GM21367 (cell line): ENCODE results near the gene TMEM258.

Experiments used
- ATAC-seq: cut with Tn5 transposase; IDR thresholded peaks from one replicate; pipeline ENCODE4 v1.9.1; 2021; ENCODE audit not compliant: unreplicated experiment

TMEM258 gene

DNA sequence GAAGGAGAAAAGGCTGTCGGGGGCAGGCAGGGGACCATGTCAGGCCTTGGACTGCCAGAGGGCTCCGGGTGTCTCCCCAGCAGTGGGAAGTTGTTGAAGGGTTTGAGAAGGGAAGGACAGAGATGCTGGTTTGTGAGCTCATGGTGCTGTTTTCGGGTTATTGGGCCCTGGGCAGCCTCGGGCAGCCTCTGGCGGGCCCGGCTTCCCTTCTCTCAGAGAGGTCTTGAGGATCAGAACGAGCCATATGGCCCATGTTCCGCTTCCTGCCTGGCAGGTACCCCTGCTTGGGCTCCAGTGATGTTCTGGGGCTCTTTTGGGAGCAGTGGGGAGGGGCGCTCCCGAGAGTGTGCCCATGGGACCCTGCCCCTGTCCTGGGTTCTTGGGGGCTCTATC is 30.2 kb downstream of the TMEM258 start:
- no peak for ATAC-seq

DNA sequence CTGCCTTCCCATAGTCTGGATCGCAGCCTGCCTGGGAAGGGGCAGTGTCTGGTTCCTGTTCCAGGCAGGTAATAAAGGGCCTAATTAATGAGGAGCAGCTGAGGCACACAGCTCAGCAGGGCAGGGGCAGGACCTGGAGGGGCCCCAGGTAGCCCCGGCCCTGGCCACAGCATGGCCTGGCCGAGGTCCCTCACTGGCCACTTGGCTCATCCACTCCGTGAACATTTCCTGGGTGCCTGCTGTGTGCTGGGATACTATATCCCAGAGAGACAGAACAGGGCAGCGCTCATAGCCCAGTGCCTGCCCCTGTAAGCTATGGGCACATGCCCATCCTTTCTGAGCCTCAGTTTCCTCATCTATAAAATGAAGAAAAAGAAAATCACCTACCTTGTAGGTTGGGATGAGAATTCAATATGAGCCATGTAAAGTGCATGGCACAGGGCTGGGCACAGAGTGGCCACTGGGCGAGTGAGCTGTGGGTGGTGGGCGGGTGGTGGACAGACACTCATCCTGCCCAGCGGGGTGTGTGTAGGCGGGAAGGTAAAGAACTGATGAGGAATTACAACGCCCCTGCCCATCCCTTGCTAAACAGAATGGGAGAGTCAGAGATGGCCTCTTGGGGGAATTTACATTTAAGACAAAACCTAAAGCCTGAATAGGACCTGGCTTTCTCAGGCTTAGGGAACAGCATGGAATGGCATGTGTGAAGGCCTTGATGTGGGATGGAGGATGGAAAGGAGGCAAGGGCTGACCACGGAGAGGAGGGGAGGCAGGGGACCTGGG is 30.8 kb downstream of the TMEM258 start:
- ATAC-seq: no peak

DNA sequence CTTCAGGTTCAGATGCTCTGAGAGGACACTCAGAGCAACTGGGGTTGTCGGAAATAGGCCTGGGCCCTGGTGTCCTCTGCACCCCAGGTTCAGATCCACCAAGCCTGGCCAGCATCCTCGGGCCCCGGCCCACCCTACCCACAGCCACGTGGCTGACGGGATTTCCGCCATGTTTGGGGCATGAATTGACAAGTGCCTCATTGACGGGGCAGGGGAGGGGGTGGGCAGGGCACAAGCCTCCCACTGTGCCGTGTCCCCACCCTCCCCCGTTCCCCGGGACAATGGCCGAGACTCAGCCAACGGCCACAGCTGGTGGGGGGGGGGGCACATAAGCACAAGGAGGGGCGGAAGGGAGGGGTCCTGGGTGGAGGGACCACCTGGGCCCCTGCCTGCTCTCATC is 31.5 kb downstream of the TMEM258 start:
- ATAC-seq: no peak

DNA sequence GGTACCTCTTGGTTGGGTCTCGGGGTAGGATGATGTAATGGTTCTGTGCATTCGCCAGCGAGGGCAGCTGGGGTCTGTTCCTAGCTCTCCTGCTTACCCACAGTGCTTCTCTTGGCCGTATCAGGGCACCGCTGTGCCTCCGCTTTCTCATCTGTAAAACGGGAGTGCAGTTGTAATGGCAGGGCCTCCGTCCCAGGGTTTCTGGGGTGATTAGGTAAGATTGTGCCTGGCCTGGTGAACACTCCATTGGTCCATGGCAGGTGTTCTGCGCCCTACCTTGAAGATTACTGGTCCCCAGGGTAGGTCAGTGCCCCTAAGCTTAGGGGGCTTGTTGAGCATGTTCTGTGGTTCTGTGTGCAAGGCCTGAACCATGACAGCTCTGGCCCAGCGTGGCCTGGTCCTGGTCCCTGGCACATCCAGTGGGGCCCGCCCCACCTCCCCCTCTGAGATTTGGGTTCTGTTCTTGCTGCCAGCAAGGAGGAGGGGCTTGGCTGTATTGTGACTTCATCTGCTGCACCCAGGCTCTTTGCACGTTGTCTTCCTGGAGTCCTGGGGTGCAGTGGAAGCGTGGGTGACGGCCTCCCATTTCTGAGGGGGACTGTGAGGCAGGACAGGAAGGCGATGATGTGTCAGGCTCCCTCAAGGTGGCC is 35.1 kb downstream of the TMEM258 start:
- no peak for ATAC-seq

DNA sequence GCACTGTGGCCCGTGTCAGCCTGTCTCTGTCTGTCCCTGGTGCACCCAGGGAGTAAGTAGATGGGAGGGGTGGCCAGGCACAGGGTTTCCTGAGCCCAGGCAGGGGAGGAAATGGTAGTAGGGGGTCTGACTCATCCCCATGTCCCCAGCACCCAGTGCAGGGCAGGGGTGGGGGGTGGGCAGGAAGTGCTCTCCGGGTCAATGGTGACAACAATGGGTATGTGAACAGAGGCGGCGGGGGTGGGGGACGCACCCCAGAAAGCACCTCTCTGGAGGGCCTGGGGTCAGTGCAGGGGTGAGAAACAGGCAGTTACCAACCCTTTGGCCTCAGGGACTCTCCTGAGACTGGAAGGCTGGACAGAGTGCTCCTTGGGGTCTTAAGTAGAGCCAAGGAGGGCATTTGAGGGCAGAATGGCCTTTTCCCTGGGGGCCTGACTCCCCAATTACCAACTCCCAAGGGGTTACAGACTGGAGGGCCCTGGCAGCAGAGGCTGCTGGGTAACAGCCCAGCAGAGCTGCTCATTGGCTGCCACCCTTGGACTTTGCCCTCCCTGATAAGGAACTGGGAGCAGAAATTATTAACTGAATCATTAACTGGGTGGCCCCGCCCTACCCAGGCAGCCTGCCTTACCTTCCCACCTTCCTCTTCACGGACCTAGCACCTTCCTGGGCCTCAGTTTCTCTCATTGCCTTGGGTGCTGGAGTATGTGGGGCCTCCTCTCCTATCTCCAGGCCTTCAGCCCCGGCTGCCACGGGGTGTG is 35.8 kb downstream of the TMEM258 start:
- no peak for ATAC-seq

DNA sequence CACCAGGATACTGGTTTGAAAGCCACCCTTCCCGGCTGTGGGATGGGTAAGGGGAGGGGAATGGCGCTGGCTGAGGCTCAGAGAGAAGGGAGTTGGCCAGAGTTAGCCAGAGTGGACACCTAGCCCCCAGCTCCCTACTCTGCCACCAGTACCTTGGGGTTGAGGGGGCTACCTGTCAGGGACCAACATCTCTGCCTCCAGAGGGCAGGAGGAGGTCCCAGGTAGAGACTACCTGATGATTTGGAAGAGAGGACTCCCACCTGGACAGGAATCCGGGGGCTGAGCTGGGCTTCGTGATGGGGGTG is 36.3 kb downstream of the TMEM258 start:
- ATAC-seq: no peak

DNA sequence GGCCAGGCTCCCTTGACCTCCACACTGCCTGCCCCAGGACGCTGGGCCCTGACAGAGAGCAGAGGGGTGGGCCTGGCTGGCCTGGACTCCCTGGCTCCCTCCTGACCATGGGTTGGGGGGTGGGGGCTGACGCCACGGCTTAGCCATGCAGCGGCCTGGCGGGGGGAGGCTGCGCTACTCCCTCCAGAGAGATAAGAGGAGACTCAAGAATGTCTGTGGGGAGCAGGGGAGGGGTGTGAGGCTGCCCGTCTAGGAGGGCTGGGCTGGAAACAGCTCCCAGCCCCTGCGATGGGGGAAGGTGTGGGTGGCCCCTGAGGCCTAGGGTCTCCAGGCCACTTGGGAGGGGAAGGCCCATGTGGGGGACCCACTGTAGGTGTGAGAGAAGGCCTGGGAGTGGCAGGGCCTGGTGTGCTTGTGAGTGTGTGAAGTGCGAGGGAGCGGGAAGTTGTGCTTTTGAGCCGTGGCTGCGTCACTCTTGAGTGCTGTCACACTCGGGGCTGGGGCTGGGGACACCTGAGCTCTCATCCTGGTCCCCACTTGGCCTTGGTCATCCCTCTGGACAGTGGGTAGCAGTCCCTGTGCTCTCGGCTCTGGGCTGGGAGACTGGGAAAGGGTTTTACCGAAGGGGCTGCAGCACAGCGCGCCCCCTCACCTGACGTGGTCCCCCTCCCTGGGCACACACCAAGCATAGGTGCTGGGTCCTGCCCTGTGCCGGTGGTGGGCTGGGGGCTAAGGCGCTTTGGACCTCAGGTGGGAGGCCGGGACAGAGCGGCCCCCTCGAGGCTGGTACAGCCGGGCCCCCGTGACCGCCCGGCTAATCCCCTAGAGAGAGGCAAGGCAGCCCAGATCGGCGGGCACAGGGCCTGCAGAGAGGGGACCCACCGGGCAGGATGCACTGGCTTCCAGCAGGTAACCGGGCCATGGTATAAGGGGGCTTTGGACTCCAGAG is 37.6 kb downstream of the TMEM258 start:
- no peak for ATAC-seq

DNA sequence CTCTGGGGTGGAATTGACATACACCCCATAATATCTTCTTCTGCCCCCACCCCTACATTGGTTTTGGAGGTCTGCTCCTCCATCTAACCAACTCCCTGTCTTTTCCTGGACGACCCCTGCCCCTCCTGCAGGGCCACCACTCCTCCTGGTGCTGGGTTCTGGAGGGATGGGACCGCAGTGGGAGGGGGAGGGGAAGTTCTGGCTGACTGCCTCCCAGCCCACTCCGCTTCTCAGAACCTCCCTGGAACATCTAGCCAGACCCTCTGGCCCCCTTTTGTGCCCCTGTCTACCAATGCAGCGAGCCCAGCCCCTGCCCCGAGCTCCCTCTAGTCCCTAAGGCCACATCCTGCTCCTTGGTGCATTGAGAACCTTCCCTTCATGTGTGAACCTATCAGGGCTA is 38.7 kb downstream of the TMEM258 start:
- ATAC-seq: no peak

DNA sequence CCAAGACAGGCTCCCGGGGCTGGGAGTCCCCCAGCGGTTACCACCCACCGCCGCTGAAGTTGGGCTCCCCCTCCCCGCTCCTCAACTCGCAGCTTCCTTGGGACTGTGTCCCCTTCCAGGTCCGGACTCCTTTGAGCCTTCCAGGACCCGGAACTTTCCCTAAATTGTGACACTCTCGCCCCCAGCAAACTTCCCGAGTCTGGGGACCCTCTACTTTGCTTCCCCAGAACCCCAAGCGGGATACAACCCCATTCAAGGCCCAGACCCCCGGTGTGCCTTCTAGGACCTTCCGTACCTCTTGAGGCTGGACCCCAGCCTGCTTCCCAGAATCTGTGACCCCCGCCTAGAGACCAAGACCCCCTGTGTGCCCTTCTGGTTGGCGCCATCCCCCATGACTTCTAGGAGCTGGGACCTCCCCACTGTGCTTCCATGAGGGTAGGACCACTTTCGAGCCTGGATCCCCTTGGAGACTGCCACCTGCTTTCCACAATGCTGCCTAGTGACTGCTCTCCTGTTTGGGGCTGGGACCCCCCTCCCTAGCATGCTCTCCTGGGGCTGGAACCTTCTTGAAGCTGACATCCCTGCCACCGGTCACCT is 39.4 kb downstream of the TMEM258 start:
- ATAC-seq: no peak

DNA sequence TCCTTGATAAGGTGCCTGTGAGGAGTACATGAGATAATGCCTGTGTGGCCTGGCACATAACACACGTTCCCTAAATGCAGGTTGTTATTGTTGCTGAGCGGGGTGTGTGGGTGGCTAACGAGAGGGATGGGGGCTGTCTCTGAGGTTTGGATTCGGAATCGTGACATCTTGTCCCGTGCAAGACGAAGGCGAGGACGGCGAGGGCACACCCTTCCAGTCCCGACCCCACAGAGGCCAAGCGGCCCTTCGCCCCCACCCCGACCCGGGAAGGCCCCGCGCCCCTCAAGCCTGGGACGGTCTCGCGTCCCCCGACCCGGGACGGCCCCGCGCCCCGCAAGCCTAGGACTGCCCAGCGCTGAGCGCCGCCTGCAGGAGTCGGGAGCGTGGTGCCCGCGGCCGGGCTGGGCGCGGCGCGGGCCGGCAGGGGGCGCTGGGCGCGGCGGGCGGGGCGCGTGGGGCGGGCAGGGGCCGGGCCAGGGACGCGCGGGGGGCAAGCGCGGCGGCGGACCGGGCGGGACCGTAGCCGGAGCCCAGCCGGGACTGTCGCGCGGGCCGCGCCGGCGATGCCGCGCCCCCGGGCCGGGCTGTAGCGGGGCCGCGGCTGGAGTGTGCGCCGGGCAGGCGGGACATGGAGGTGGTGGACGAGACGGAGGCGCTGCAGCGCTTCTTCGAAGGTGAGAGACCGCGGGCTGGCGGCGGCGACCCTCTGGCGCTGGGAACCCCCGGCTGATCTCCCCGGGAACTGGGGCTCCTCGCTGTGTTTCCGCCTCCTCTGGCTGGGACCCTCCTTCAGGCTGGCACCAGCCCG is 40.1 kb downstream of the TMEM258 start, which contains the start of gene MYRF:
TSS of gene MYRF (plus strand) at position 520 of the 808 bp plus-strand sequence. CDS start at position 629, 109 bp downstream.
- no peak for ATAC-seq

DNA sequence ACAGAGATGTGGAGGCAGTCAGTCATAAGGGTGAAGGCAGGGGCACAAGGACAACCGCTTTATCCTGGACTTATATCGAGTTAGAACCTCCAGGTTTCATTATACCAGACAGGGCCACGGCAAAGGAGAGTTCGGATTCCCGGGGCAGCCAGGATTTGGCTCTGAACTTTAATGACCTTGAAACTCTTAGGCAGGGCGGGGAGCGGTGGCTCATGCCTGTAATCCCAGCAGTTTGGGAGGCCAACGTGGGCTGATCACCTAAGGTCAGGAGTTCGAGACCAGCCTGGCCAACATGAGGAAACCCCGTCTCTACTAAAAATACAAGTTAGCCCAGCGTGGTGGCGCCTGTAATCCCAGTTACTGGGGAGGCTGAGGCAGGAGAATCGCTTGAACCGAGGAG is 41.0 kb downstream of the TMEM258 start:
- ATAC-seq: no peak

DNA sequence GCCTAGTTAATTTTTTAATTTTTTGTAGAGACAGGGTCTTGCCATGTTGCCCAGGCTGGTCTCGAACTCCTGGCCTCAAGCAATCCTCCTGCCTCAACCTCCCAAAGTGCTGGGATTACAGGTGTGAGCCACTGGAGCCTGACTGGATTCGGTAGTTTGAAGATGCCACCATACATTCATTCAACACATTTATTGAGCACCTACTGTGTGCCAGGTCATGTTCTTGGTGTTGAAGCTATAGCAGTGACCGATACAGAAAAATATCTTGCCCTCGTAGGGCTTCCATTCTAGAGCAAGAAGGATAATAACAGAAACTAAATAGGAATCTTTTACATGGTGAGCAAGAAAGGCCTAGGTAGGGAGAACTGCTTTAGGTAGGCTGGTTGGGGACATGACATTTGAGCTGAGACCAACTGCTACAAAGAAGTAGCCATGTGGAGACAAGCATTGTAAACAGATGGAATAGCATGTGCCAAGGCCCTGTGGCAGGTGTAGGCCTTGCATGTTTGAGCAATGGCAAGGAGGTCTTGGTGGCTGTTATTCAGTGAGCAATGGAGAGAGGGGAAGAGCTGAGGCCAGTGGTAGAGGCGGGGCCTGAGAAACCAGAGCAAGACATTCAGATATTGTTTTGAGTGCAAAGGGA is 41.6 kb downstream of the TMEM258 start:
- no peak for ATAC-seq

DNA sequence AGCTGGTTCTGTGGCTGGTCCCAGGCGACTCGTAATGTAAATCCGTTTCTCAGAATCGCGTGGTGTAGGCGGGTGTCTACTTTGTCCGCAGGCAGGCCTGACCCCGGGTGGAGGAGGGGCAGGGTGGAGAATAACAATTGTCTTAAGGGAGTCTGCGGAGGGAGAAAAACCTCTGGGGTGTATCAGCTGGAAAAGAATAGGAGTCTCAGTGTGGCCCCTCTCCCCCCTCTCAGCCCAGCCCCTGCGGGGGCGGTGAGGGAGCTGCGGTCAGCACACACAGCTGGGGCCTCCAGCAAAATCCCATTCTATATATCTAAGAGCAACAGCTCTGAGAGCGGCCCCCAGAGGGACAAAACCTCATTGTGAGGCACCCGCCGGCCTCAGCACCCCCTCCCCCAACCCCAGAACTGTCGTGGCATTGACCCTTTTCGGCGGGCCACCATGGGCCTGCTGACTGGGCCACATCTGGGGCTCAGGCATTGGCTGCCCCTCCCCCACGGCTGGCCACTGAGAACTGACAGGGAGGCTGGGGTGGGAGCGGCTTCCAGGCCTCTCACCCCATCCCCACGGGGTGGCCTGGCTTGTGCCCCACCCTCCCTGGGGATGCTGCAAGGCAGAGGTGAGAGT is 42.7 kb downstream of the TMEM258 start:
- ATAC-seq: no peak

DNA sequence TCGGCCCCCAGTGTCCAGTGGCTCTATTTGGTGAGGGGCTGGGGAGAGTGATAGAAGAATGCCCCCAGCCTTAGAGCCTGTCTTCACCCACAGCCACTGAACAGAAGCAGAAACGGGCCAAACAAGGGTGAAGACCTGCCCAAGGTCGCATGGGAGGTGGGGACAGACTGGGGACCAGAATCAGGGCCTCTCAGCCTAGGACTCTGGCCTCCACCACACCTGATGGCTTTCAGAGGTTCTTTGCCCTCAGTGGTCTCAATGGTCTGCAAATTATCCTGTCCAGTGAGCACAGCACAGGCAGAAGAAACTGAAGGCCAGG is 44.5 kb downstream of the TMEM258 start:
- no peak for ATAC-seq

DNA sequence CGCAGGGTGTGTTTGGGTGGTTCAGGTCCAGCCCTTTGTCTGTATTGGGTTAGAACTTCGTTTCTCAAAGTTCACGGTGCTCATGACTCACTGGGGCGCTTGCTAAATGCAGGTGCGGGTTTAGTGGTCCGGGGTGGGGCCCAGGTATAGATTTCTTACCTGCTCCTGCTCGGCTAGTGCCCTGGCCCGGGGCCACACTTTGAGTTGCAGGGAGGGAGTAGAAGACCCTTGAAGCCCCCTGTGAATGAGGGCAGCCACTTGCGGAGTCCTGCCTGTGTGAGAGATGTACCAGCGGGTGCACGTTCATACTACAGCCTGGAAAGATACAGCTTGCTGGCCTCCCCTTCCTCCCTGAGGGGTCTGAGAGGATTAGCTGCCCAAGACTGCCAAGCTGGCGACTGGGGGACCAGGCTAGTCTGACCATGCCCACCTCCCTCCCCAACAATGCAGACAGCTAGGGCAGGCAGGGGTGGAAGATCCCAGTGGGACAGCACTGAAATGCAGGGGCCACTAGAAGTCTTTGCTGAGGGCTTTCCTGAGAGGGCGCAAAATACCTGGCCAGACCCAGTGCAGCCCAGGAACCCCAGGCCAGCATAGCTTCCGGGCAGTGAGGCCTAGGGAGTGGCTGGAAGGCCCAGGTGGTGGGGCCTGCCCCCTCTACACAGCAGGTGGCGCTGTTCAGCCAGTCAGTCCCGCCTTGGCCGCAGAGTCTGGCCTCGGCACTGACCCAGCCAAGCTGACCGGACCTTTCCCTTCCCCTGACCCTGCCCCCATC is 45.0 kb downstream of the TMEM258 start:
- no peak for ATAC-seq

DNA sequence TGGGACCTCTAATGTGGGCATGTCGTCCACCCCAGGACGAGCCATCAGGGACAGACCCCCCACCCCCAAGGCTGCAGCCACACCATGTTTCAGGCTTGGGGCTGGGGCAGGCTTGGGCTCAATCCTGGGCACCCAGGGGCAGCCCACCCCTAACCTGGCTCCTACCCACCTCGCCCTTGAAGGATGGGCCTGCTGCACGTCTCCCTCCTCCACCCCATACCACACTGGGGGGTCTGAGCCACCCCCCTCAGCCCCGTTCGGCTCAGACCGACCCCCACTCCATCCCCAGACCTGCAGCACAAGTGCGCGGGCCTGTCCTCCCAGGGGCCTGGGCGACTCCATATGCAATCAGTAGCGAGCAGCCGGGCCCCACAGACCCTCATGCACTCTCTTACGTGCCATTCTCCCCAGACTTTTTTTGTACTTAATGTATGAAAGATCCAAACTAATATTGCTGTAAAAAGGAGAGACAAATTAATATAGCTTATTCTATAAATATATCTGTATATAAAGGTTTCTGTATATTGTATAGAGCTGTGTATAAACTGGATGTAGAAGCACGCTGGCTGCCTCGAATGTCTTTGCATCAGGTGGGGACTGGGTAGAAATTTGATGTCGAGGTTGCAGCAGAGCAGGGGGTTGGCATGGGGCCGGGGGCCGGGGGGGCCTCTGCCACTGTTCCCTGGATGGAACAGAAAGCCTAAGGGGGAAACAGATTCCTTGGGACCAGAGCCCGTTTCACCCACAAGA is 45.8 kb downstream of the TMEM258 start:
- ATAC-seq: no peak

DNA sequence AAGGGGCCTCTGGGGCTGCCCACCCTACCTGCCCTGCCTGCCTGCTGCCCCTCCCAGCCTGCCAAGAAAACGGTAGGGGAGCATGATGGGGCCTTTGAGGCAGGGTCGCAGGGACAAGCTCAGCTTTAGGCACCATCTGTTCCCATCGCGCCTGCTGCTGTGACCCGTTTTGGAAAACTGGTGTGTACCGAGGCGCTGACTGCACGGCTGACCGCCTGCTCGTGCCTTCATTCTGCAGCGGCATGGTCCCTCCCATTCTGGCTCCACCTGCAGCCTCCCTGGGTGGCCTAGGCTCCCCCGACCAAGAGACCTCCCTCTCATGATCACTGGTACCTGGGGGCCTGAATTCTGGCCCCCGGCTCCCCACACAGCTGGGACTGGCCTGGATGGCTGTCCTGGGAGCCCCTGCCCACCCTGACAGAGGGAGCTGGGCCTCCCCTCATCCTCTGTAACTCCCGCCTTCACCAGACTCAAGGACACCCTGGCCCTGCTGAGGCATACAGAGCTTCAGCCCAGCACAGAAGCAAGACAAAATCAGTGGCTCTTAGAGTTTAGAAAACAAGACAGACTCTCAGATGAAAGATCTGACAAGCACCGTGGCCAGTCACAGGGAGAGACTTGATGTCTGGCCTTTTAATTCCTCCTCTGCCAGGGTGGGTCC is 46.5 kb downstream of the TMEM258 start:
- no peak for ATAC-seq
